ENCODE results near the gene ASAP2.

DNA sequence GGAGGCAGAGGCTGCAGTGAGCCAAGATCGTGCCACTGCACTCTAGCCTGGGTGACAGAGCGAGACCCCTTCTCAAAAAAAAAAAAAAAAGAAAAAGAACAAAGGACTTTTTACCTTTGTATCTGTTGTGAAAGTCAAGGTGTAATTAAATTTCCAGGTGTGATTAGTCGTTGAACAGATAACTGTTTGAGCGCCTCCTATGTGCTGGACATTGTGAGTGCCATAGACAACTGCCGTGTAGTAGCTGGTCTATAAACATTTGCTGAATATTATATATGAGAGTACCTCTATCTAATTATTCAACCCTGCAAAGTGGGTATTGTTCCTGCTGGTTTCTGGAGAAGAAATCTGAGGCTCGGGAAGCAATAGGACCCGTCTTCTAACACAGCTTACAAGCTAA is 71.8 kb downstream of the ASAP2 start:
- no peak for TF ChIP-seq POLR2AphosphoS5 (IDR thresholded peaks at IDR 0.05; ENCODE audit: low read depth, low read length)
- TF ChIP-seq POLR2A (IDR thresholded peaks at IDR 0.05; ENCODE audit: low read depth, low read length), result no peak
- TF ChIP-seq TAF1 (IDR thresholded peaks at IDR 0.05; ENCODE audit: borderline replicate concordance, low read depth, low read length), result no peak
